Gastrocnemius medialis (tissue), 4 donors: Measurements from ENCODE around the gene ADAT2.
"Not testable (repeated sequence)": the region's sequence is repeated elsewhere in the genome, so short reads cannot be mapped to it uniquely, and the experiment has no call there.

Source experiments
- CTCF ChIP-seq, 5 experiments: fragments of 450-650 bp in 3 of 5; fragments of 200-600 bp in 2 of 5; sonication (generic) in 2 of 5; IDR thresholded peaks in 4 of 5; conservative IDR thresholded peaks in 1 of 5; 1 replicate in 4 of 5; 2 replicates in 1 of 5; pipeline ENCODE4 v1.5.1; 2016 to 2019; ENCODE audit warnings: antibody characterized with exemption in 5 of 5, mild to moderate bottlenecking in 3 of 5, moderate library complexity in 3 of 5
- POLR2A ChIP-seq, 2 donors: fragments of 450-650 bp; IDR thresholded peaks; one replicate each; pipeline ENCODE4 v1.6.1; 2017; ENCODE audit warnings: antibody characterized with exemption in 2 of 2, mild to moderate bottlenecking in 2 of 2, moderate library complexity in 2 of 2

GRCh38 chr6:143447865-143448264, 2.6 kb downstream of the ADAT2 start:
- TF ChIP-seq CTCF (IDR thresholded peaks at IDR 0.05 in 4 of 5, conservative IDR thresholded peaks at IDR 0.05 in 1 of 5); POLR2A (IDR thresholded peaks at IDR 0.05): not testable (repeated sequence)
